Body of pancreas (tissue), 4 donors: Measurements from ENCODE around the gene MED27.

Experiments used
- POLR2A ChIP-seq, 3 donors: fragments of 450-650 bp; IDR thresholded peaks; one replicate each; pipeline ENCODE4 v1.6.1; 2016; ENCODE audit warnings: antibody characterized with exemption in 3 of 3, mild to moderate bottlenecking in 2 of 3
- TF ChIP-seq, protein P1 (sequence below), 7 experiments: fragments of 450-650 bp in 4 of 7; fragments of 200-600 bp in 3 of 7; sonication (generic) in 3 of 7; IDR thresholded peaks; one replicate each; pipeline ENCODE4 v1.5.1; 2016 to 2019; ENCODE audit warnings: antibody characterized with exemption in 7 of 7

DNA sequence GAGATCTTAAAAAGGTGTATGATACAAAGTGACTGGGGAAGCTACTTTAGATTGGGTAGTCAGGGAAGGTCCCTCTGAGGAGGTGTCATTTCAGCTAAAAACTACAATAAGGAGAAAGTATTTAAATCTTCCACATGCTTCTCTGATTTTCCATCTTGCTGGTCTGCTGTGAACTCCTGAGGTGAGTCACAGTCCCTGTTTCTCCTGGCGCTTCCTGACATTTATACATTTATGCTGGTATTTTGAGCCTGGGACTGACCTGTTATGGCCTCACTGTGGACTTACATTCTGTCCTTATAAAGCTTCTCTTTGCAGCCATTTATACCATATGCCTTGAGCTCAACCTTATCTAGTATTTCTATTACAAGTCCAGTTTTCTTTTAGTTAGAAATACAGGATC lies 95.1 kb downstream of the MED27 start:
- TF ChIP-seq, protein P1, sequence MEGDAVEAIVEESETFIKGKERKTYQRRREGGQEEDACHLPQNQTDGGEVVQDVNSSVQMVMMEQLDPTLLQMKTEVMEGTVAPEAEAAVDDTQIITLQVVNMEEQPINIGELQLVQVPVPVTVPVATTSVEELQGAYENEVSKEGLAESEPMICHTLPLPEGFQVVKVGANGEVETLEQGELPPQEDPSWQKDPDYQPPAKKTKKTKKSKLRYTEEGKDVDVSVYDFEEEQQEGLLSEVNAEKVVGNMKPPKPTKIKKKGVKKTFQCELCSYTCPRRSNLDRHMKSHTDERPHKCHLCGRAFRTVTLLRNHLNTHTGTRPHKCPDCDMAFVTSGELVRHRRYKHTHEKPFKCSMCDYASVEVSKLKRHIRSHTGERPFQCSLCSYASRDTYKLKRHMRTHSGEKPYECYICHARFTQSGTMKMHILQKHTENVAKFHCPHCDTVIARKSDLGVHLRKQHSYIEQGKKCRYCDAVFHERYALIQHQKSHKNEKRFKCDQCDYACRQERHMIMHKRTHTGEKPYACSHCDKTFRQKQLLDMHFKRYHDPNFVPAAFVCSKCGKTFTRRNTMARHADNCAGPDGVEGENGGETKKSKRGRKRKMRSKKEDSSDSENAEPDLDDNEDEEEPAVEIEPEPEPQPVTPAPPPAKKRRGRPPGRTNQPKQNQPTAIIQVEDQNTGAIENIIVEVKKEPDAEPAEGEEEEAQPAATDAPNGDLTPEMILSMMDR (IDR thresholded peaks at IDR 0.05), result no peak
- TF ChIP-seq POLR2A (IDR thresholded peaks at IDR 0.05), result no peak
